Right ventricle myocardium superior (tissue), 1 donor: Measurements from ENCODE around the gene ADCYAP1. TPM values are rescaled to one million over a fixed set of nuclear protein-coding genes. Genes with fewer than 3 reads are reported as not detected.

ENCODE experiments used
- ATAC-seq: fragments of 200-7000 bp; cut with Tn5 transposase; one replicate; pipeline ENCODE4 v1.9.1; 2020; ENCODE audit warnings: mild to moderate bottlenecking; ENCODE audit not compliant: poor library complexity
- DNase-seq: peaks from one replicate; pipeline ENCODE4 v3.0.0-alpha.2; 2020
- intact Hi-C: fragments of 100-400 bp; cut with DNase I; formaldehyde crosslinking; loops from one replicate; pipeline ENCODE4 v1.11.2; 2022
- total RNA-seq: library from RNA; stranded (reverse); fragmentation: NEBNext Ultra II Directional; extraction: Animal tissue kit (Norgen Biotek cat#: 25700); gene quantifications from one replicate; pipeline ENCODE4 v1.2.1, GENCODE V29; 2021
- donor health status: DM: no; HTN: yes; CAD: no; lungs with severe emphysema.

ADCYAP1 gene
- total RNA-seq, 1 donor from 2014 or later = not detected

- no peak for DNase-seq
- ATAC-seq = no peak
- intact Hi-C loops = no loop called here
Measured at GRCh38 chr18:907885-908757, 3.5 kb downstream of the ADCYAP1 start.

- DNase-seq (no peak), ATAC-seq (no peak)
- intact Hi-C loops = no loop called here
Measured at GRCh38 chr18:908758-909724, 4.4 kb downstream of the ADCYAP1 start.

- DNase-seq = no peak
- intact Hi-C loops = no loop called here
- ATAC-seq = no peak
Measured at GRCh38 chr18:910247-910646, 5.6 kb downstream of the ADCYAP1 start.

- DNase-seq = no peak
- intact Hi-C loops = no loop called here
- no peak for ATAC-seq
Measured at GRCh38 chr18:911025-911424, 6.4 kb downstream of the ADCYAP1 start.

- DNase-seq (no peak), ATAC-seq (no peak)
- intact Hi-C loops = no loop called here
Measured at GRCh38 chr18:911486-911885, 6.8 kb downstream of the ADCYAP1 start.

GRCh38 chr18:916562-916961, 11.9 kb downstream of the ADCYAP1 start:
- no peak for ATAC-seq
- intact Hi-C loops = no loop called here
- DNase-seq = no peak

GRCh38 chr18:919078-919477, 14.4 kb downstream of the ADCYAP1 start:
- no peak for DNase-seq
- ATAC-seq = no peak
- intact Hi-C loops = no loop called here

- no peak for ATAC-seq
- intact Hi-C loops = no loop called here
- DNase-seq = no peak
Measured at GRCh38 chr18:923144-923866, 18.6 kb downstream of the ADCYAP1 start.

GRCh38 chr18:924987-925386, 20.3 kb downstream of the ADCYAP1 start:
- intact Hi-C loops = no loop called here
- ATAC-seq (no peak), DNase-seq (no peak)

- ATAC-seq = no peak
- intact Hi-C loops = no loop called here
- no peak for DNase-seq
Measured at GRCh38 chr18:926946-927345, 22.3 kb downstream of the ADCYAP1 start.

- intact Hi-C loops = no loop called here
- DNase-seq (no peak), ATAC-seq (no peak)
Measured at GRCh38 chr18:933082-933481, 28.4 kb downstream of the ADCYAP1 start.

GRCh38 chr18:934518-935133, 30.0 kb downstream of the ADCYAP1 start:
- no peak for ATAC-seq
- intact Hi-C loops = no loop called here
- DNase-seq = no peak

GRCh38 chr18:936941-937340, 32.3 kb downstream of the ADCYAP1 start:
- intact Hi-C loops = no loop called here
- DNase-seq = no peak

GRCh38 chr18:939166-939565, 34.5 kb downstream of the ADCYAP1 start:
- no peak for ATAC-seq
- intact Hi-C loops = no loop called here
- DNase-seq = no peak

More at GRCh38 chr18:936941-937340, 32.3 kb downstream of the ADCYAP1 start:
- ATAC-seq = no peak

GRCh38 chr18:939958-940357, 35.3 kb downstream of the ADCYAP1 start:
- DNase-seq = no peak
- ATAC-seq = no peak
- intact Hi-C loops = no loop called here

GRCh38 chr18:941331-941730, 36.7 kb downstream of the ADCYAP1 start:
- DNase-seq (no peak), ATAC-seq (no peak)
- intact Hi-C loops = no loop called here

- DNase-seq = no peak
- intact Hi-C loops = no loop called here
Measured at GRCh38 chr18:944440-944839, 39.8 kb downstream of the ADCYAP1 start.

GRCh38 chr18:949724-950631, 45.3 kb downstream of the ADCYAP1 start:
- intact Hi-C loops = no loop called here
- no peak for DNase-seq
- no peak for ATAC-seq

More at GRCh38 chr18:944440-944839, 39.8 kb downstream of the ADCYAP1 start:
- ATAC-seq = no peak
